Measurements from ENCODE around the gene LPIN2.
A peak's percentile ranks its signal among the peaks of the same experiment; 100 is the strongest.
"Not testable (repeated sequence)": the region's sequence is repeated elsewhere in the genome, so short reads cannot be mapped to it uniquely, and the experiment has no call there.

Gene LPIN2, protein sequence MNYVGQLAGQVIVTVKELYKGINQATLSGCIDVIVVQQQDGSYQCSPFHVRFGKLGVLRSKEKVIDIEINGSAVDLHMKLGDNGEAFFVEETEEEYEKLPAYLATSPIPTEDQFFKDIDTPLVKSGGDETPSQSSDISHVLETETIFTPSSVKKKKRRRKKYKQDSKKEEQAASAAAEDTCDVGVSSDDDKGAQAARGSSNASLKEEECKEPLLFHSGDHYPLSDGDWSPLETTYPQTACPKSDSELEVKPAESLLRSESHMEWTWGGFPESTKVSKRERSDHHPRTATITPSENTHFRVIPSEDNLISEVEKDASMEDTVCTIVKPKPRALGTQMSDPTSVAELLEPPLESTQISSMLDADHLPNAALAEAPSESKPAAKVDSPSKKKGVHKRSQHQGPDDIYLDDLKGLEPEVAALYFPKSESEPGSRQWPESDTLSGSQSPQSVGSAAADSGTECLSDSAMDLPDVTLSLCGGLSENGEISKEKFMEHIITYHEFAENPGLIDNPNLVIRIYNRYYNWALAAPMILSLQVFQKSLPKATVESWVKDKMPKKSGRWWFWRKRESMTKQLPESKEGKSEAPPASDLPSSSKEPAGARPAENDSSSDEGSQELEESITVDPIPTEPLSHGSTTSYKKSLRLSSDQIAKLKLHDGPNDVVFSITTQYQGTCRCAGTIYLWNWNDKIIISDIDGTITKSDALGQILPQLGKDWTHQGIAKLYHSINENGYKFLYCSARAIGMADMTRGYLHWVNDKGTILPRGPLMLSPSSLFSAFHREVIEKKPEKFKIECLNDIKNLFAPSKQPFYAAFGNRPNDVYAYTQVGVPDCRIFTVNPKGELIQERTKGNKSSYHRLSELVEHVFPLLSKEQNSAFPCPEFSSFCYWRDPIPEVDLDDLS

GRCh38 chr18:3013024-3013804 lies at the start of gene LPIN2:
Gene LPIN2 (minus strand): TSS chr18:3013144. CDS start chr18:2960840, 52,304 bp downstream.
- DNase-seq (ENCODE audit: low read depth in 2 of 2) = peak; percentile 96

- no peak for DNase-seq (ENCODE audit: low read depth in 2 of 2)
These were observed 48.8 kb upstream of the LPIN2 start for GRCh38 chr18:3061581-3062312.

GRCh38 chr18:3060667-3061580 lies 48.0 kb upstream of the LPIN2 start:
- DNase-seq (ENCODE audit: low read depth in 2 of 2) = no peak

DNA sequence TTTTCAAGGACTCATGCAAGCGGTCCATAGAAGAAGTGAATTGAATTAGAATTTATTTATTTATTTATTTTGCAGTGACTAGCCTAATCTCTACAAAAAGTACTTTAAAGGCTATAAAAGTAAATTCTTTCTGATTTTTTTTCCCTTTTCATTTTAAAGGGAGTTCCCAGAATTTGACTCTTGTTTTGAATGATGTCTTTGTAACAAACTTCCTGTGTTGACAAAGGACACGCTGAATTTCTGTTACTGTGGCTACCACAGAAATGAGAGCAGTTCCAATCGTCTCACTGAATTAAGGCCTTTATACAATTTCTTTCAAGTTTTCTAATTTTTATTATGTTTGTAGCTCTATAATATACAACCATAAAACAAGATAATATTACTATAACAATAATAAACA lies 46.3 kb upstream of the LPIN2 start:
- DNase-seq (ENCODE audit: low read depth in 2 of 2) = no peak

DNA sequence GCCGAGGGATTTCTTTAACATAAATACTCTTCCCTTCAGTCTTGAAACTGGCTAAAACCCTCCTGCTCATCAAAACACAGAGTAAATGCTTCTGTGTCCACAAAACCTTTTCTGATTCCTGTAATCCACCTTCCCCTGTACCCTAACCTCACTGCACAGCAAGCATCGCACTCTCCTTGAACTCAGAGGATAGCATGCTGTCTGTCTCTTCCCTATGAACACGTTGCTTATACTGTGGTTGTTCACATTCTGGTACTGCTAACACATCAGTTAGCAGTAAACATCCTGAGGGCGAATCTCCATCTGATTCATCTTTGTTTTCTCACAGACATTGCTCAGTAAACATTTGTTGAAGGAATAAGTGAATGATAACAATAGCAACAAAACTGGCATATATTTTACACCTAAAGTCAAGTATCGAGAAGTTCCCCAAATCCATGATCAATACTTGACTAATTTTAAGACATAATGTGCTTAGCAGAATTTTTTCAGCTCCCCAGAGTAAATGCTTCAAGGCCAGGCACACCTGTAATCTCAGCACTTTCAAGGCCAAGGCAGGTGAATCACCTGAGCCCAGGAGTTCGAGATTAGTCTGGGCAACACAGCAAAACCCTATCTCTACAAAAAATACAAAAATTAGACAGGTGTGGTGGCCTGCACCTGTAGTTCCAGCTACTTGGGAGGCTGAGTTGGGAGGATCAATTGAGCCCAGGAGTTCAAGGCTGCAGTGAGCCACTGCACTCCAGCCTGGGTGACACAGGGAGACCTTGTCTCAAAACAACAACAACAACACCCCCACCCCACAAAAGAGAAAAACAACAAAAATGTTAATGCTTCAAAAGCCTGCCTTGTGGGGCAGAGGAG lies 45.6 kb upstream of the LPIN2 start:
- no peak for DNase-seq (ENCODE audit: low read depth in 2 of 2)

GRCh38 chr18:3057526-3057925 lies 44.6 kb upstream of the LPIN2 start:
- no peak for DNase-seq (ENCODE audit: low read depth in 2 of 2)

DNA sequence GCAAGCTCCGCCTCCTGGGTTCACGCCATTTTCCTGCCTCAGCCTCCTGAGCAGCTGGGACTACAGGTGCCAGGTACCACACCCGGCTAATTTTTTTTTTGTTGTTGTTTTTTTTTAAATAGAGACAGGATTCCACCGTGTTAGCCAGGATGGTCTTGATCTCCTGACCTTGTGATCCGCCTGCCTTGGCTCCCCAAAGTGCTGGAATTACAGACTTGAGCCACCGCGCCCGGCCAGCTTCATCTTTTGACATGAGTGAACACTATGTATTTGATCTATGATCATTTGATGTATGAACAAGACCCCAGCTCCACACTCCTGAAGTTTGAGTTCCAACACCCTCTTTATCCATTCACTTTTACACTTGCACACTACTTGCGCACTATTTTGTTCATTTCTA lies 43.4 kb upstream of the LPIN2 start:
- DNase-seq (ENCODE audit: low read depth in 2 of 2) = no peak

GRCh38 chr18:3055816-3056215 lies 42.9 kb upstream of the LPIN2 start:
- DNase-seq (ENCODE audit: low read depth in 2 of 2) = no peak

DNA sequence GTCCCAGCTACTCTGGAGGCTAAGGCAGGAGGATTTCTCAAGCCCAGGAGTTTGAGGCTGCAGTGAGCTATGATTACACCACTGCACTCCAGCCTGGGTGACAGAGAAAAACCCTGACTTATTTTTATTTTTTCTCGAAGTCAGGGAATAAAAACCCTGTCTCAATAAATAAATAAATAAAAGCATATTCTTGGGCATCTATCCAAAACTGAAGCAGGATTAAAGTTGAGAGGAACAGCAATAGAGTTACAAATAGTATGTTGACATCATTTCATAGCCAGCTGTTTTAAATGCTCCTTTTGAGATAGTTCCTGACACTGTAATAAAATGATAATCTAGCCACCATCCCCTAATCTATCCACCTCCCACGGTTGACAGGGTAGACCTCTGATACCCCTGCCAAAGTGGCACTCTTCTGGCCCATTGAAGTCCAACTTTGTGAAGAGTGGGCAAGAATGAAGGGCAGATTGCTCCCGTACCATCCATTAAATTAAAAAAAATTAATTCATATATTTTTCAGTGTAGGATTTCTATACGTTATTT lies 42.3 kb upstream of the LPIN2 start:
- no peak for DNase-seq (ENCODE audit: low read depth in 2 of 2)

GRCh38 chr18:3054780-3055179 lies 41.8 kb upstream of the LPIN2 start:
- no peak for DNase-seq (ENCODE audit: low read depth in 2 of 2)

- DNase-seq (ENCODE audit: low read depth in 2 of 2) = no peak
These were observed 41.3 kb upstream of the LPIN2 start for GRCh38 chr18:3054214-3054613.

DNA sequence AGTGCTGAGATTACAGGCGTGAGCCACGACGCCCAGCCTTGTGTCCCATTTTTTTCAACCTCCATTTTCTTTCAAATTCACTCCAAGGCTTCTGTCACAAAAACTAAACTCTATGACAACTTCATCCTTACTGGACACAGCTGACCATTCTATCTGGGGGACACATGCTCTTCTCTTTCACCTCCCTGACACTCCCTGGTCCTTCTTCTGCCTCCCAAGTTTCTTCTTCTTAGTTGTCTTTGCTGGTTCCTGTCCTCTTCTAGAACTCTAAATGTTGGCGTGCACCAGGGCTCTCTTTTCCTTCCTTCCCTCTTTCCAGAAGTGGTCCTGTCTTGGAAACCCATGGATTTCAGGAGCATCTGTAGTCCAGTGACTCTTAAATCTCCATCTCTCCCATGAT lies 40.1 kb upstream of the LPIN2 start:
- DNase-seq (ENCODE audit: low read depth in 2 of 2) = no peak

GRCh38 chr18:3052411-3052758 lies 39.4 kb upstream of the LPIN2 start:
- DNase-seq (ENCODE audit: low read depth in 2 of 2) = no peak

GRCh38 chr18:3051718-3052410 lies 38.9 kb upstream of the LPIN2 start:
- no peak for DNase-seq (ENCODE audit: low read depth in 2 of 2)

DNA sequence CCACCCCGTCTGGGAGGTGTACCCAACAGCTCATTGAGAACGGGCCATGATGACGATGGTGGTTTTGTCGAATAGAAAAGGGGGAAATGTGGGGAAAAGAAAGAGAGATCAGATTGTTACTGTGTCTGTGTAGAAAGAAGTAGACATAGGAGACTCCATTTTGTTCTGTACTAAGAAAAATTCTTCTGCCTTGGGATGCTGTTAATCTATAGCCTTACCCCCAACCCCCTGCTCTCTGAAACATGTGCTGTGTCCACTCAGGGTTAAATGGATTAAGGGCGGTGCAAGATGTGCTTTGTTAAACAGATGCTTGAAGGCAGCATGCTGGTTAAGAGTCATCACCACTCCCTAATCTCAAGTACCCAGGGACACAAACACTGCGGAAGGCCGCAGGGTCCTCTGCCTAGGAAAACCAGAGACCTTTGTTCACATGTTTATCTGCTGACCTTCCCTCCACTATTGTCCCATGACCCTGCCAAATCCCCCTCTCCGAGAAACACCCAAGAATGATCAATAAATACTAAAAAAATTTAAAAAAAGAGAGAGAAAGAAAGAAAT lies 37.0 kb upstream of the LPIN2 start:
- not testable (repeated sequence) for DNase-seq (ENCODE audit: low read depth in 2 of 2)

DNA sequence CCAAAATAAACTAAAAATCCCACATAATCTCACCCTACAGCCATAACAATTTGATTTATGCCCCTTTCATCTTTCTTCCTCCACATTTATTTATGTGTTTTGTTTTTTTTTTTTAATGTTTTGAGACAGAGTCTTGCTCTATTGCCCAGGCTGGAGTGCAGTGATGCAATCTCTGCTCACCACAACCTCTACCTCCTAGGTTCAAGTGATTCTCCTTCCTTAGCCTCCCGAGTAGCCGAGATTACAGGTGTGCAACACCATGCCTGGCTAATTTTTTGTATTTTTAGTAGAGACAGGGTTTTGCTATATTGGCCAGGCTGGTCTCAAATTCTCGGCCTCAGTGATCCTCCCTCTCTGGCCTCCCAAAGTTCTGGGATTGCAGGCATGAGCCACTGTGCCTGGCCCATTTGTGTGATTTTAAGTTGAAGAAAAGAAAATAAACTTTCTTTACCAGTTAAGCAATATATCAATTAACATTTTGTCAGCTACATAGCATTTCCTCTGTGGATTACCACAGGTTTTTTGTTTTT lies 35.9 kb upstream of the LPIN2 start:
- DNase-seq (ENCODE audit: low read depth in 2 of 2) = no peak

DNA sequence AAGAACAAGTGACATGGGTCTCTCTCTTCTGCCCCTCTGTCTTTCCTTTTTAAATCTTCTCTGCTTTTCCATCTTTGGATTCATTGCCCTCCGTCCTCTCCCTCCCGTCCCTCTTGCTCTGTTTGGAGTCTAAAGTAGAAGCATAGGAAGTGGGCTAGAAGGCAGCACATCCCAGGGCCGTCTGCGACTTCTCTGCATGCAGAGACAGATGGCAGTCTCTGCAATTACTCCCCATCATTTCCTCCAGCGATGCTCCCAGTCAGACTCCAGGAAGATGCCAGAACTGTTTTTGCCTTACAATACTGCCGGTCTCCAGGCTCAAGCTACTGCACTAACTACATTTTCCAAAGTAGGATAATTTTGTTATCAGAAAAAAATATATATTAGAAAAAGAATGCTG lies 35.2 kb upstream of the LPIN2 start:
- DNase-seq (ENCODE audit: low read depth in 2 of 2) = no peak

GRCh38 chr18:3046216-3046808 lies 33.4 kb upstream of the LPIN2 start:
- no peak for DNase-seq (ENCODE audit: low read depth in 2 of 2)

Data from fibroblast of skin of left biceps (primary cell).